Measurements from ENCODE around the gene NUBPL.
"Not testable (repeated sequence)": the region's sequence is repeated elsewhere in the genome, so short reads cannot be mapped to it uniquely, and the experiment has no call there.

The NUBPL gene

GRCh38 chr14:31605702-31606101 lies 44.5 kb downstream of the NUBPL start:
- no peak for ATAC-seq
- no peaks in the 10 kb centered on the region for H3K4me1 Mint-ChIP-seq
- no peak overlapping the region for H3K4me3 Mint-ChIP-seq
- DNase-seq (ENCODE audit: low spot score in 2 of 2) = no peak
- H3K9me3 Mint-ChIP-seq = peaks cover 10% of the 10 kb centered on the region
- H3K27ac Mint-ChIP-seq = no peak overlapping the region
- H3K36me3 Mint-ChIP-seq = no peaks in the 10 kb centered on the region

- Mint-ChIP-seq H3K36me3 (no peaks in the 10 kb centered on the region), H3K4me3 (no peak overlapping the region), H3K9me3 (peaks cover 29% of the 10 kb centered on the region), H3K4me1 (peaks cover 3% of the 10 kb centered on the region), H3K27ac (no peak overlapping the region)
- DNase-seq (ENCODE audit: low spot score in 2 of 2) (no peak), ATAC-seq (no peak)
Measured at GRCh38 chr14:31611778-31612433, 50.7 kb downstream of the NUBPL start.

- DNase-seq (ENCODE audit: low spot score in 2 of 2) (no peak), ATAC-seq (no peak)
- H3K4me3 Mint-ChIP-seq = no peak overlapping the region
- no peaks in the 10 kb centered on the region for H3K36me3 Mint-ChIP-seq
- no peak overlapping the region for H3K27ac Mint-ChIP-seq
- peaks cover 35% of the 10 kb centered on the region for H3K9me3 Mint-ChIP-seq
- peaks cover 12% of the 10 kb centered on the region for H3K4me1 Mint-ChIP-seq
Measured at GRCh38 chr14:31613188-31613587, 52.0 kb downstream of the NUBPL start.

GRCh38 chr14:31618884-31619283 lies 57.7 kb downstream of the NUBPL start:
- not testable (repeated sequence) for H3K36me3 Mint-ChIP-seq; H3K4me3 Mint-ChIP-seq; H3K27ac Mint-ChIP-seq; DNase-seq (ENCODE audit: low spot score in 2 of 2); ATAC-seq
- peaks cover 22% of the 10 kb centered on the region for H3K4me1 Mint-ChIP-seq
- H3K9me3 Mint-ChIP-seq = peaks cover 40% of the 10 kb centered on the region

GRCh38 chr14:31619440-31619839 lies 58.2 kb downstream of the NUBPL start:
- no peak overlapping the region for H3K27ac Mint-ChIP-seq
- no peaks in the 10 kb centered on the region for H3K36me3 Mint-ChIP-seq
- DNase-seq (ENCODE audit: low spot score in 2 of 2) (no peak), ATAC-seq (no peak)
- H3K4me3 Mint-ChIP-seq = no peak overlapping the region
- peaks cover 22% of the 10 kb centered on the region for H3K4me1 Mint-ChIP-seq
- peaks cover 44% of the 10 kb centered on the region for H3K9me3 Mint-ChIP-seq

GRCh38 chr14:31620898-31621297 lies 59.7 kb downstream of the NUBPL start:
- not testable (repeated sequence) for H3K4me3 Mint-ChIP-seq; ATAC-seq; H3K27ac Mint-ChIP-seq; H3K36me3 Mint-ChIP-seq; DNase-seq (ENCODE audit: low spot score in 2 of 2)
- Mint-ChIP-seq H3K4me1 (peaks cover 22% of the 10 kb centered on the region), H3K9me3 (peaks cover 39% of the 10 kb centered on the region)

GRCh38 chr14:31622060-31622459 lies 60.9 kb downstream of the NUBPL start:
- peaks cover 18% of the 10 kb centered on the region for H3K4me1 Mint-ChIP-seq
- ATAC-seq (no peak), DNase-seq (ENCODE audit: low spot score in 2 of 2) (no peak)
- no peak overlapping the region for H3K27ac Mint-ChIP-seq
- peaks cover 34% of the 10 kb centered on the region for H3K9me3 Mint-ChIP-seq
- H3K4me3 Mint-ChIP-seq = no peak overlapping the region
- no peaks in the 10 kb centered on the region for H3K36me3 Mint-ChIP-seq

- not testable (repeated sequence) for H3K27ac Mint-ChIP-seq; DNase-seq (ENCODE audit: low spot score in 2 of 2); ATAC-seq; H3K4me1 Mint-ChIP-seq; H3K36me3 Mint-ChIP-seq; H3K4me3 Mint-ChIP-seq
- H3K9me3 Mint-ChIP-seq = peaks cover 23% of the 10 kb centered on the region
Measured at GRCh38 chr14:31652900-31653299, 91.7 kb downstream of the NUBPL start.

GRCh38 chr14:31657917-31658316 lies 96.7 kb downstream of the NUBPL start:
- Mint-ChIP-seq H3K9me3 (peaks cover 13% of the 10 kb centered on the region), H3K27ac (no peak overlapping the region), H3K36me3 (no peaks in the 10 kb centered on the region), H3K4me3 (no peak overlapping the region), H3K4me1 (no peaks in the 10 kb centered on the region)
- DNase-seq (ENCODE audit: low spot score in 2 of 2) (no peak), ATAC-seq (no peak)

GRCh38 chr14:31659278-31659677 lies 98.1 kb downstream of the NUBPL start:
- Mint-ChIP-seq H3K27ac (no peak overlapping the region), H3K36me3 (no peaks in the 10 kb centered on the region), H3K4me1 (no peaks in the 10 kb centered on the region), H3K9me3 (peaks cover 7% of the 10 kb centered on the region), H3K4me3 (no peak overlapping the region)
- DNase-seq (ENCODE audit: low spot score in 2 of 2) (no peak), ATAC-seq (no peak)

- no peak overlapping the region for H3K27ac Mint-ChIP-seq
- H3K4me3 Mint-ChIP-seq = no peak overlapping the region
- H3K36me3 Mint-ChIP-seq = no peaks in the 10 kb centered on the region
- H3K4me1 Mint-ChIP-seq = no peaks in the 10 kb centered on the region
- ATAC-seq = no peak
- peaks cover 10% of the 10 kb centered on the region for H3K9me3 Mint-ChIP-seq
- DNase-seq (ENCODE audit: low spot score in 2 of 2) = no peak
Measured at GRCh38 chr14:31660191-31660590, 99.0 kb downstream of the NUBPL start.

- no peak for ATAC-seq
- Mint-ChIP-seq H3K9me3 (peaks cover 15% of the 10 kb centered on the region), H3K4me3 (no peak overlapping the region), H3K27ac (no peak overlapping the region), H3K4me1 (no peaks in the 10 kb centered on the region), H3K36me3 (no peaks in the 10 kb centered on the region)
- no peak for DNase-seq (ENCODE audit: low spot score in 2 of 2)
Measured at GRCh38 chr14:31660728-31661127, 99.5 kb downstream of the NUBPL start.

GRCh38 chr14:31668348-31668747 lies 107.1 kb downstream of the NUBPL start:
- peaks cover 7% of the 10 kb centered on the region for H3K4me1 Mint-ChIP-seq
- no peak overlapping the region for H3K4me3 Mint-ChIP-seq
- DNase-seq (ENCODE audit: low spot score in 2 of 2) (no peak), ATAC-seq (no peak)
- peaks cover 28% of the 10 kb centered on the region for H3K9me3 Mint-ChIP-seq
- no peak overlapping the region for H3K27ac Mint-ChIP-seq
- no peaks in the 10 kb centered on the region for H3K36me3 Mint-ChIP-seq

GRCh38 chr14:31672709-31673108 lies 111.5 kb downstream of the NUBPL start:
- Mint-ChIP-seq H3K9me3 (peaks cover 10% of the 10 kb centered on the region), H3K27ac (no peak overlapping the region), H3K4me3 (no peak overlapping the region), H3K4me1 (no peaks in the 10 kb centered on the region), H3K36me3 (no peaks in the 10 kb centered on the region)
- DNase-seq (ENCODE audit: low spot score in 2 of 2) (no peak), ATAC-seq (no peak)

- Mint-ChIP-seq H3K4me3 (no peak overlapping the region), H3K36me3 (peaks cover under 1% of the 10 kb centered on the region), H3K4me1 (no peaks in the 10 kb centered on the region), H3K27ac (no peak overlapping the region), H3K9me3 (peaks cover 7% of the 10 kb centered on the region)
- DNase-seq (ENCODE audit: low spot score in 2 of 2) (no peak), ATAC-seq (no peak)
Measured at GRCh38 chr14:31677052-31677451, 115.8 kb downstream of the NUBPL start.

- H3K4me1 Mint-ChIP-seq = no peaks in the 10 kb centered on the region
Measured at GRCh38 chr14:31677630-31678029, 116.4 kb downstream of the NUBPL start.

More at GRCh38 chr14:31677630-31678029, 116.4 kb downstream of the NUBPL start:
- Mint-ChIP-seq H3K36me3 (peaks cover 7% of the 10 kb centered on the region), H3K27ac (no peak overlapping the region), H3K4me3 (no peak overlapping the region), H3K9me3 (peaks cover 11% of the 10 kb centered on the region)
- no peak for ATAC-seq
- DNase-seq (ENCODE audit: low spot score in 2 of 2) = no peak
